HUDEP-2 (cell line): ENCODE measurements around the gene IL15RA.
A peak's percentile ranks its signal among the peaks of the same experiment; 100 is the strongest.
"Not testable (repeated sequence)": the region's sequence is repeated elsewhere in the genome, so short reads cannot be mapped to it uniquely, and the experiment has no call there.

Experiments used
- DNase-seq, 76 experiments: peaks; one replicate each; lab custom pipeline; 2025; ENCODE audit not compliant: unreplicated experiment in 76 of 76; lab: John Stamatoyannopoulos, UW

IL15RA gene

DNA sequence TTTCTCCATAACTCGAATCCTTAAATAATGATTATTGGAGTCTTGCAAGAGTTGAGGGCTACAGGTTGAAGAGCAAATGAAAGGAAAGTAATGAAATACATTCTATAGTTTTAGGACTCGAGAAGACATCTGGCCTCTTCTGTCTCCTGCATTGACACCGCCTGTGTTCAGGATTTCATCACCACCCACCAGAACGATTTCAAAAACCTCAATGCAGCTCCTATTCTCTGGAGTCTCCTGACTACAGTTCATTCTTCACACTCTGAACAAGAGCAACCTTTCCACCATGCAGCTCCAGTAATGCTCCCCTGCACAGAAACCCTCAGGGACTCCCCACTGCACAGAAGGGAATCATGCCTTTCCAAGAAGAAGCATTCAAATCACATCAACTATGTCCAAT lies 5.5 kb downstream of the IL15RA start:
- DNase-seq = no peak

DNA sequence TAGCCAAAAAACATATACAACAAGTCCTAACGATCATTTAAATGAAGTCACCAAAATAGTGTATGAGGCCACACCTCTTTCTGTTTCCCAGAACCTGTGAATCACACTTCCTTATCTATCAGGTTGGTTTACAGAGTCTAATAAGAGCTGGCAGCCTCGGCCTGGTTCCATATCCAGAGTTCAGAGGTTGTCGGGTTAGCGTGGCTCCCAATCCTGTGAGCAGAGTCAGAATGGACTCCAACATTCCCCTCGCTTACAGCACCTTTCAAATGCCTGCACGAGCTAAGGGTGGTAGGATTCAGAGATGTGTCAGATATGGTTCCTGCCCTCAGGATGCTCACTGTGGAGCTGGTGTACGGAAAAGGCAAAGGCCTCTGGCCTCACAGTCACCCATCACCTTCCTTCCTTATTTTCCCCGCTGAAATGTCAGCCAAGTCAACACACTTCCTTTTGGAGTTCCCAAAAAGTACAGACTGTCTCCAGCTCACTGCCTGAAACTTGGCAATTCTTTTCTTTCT lies 6.0 kb downstream of the IL15RA start:
- peak in 66 of 76 experiments; percentile 6 to 81 (median 48) for DNase-seq

DNA sequence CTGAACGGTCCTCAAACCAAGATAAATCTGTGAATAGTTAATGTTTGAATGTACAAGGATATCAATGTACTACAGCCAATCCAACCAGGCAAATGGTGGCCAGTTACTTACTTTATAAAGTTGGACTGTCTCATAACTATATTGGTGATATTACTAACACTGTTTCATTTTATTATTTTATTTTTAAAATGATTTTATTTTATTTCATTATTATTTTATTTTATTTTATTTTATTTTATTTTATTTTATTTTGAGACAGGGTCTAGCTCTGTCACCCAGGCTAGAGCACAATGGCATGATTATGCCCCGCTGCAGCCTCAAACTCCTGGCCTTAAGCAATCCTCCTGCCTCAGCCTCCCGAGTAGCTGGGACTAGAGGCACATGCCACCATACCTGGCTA lies 6.8 kb downstream of the IL15RA start:
- no peak for DNase-seq

DNA sequence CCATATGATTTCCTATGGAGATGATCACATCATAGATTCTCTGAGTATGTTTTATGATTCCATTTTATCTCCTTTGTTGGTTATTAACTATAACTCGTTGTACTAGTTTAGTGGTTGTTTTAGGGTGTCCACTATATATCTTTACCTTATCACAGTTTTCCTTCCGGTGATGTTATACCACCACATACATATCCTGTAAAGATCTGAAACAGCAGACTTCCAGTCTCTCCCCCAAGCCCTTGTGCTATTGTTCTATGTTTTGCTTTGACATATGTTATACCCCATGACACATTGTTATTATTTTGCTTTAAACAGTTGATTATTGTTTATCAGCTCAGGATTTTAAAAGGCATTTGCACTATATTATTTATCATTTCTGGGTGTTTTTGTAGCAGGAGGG lies 7.3 kb downstream of the IL15RA start:
- no peak for DNase-seq

DNA sequence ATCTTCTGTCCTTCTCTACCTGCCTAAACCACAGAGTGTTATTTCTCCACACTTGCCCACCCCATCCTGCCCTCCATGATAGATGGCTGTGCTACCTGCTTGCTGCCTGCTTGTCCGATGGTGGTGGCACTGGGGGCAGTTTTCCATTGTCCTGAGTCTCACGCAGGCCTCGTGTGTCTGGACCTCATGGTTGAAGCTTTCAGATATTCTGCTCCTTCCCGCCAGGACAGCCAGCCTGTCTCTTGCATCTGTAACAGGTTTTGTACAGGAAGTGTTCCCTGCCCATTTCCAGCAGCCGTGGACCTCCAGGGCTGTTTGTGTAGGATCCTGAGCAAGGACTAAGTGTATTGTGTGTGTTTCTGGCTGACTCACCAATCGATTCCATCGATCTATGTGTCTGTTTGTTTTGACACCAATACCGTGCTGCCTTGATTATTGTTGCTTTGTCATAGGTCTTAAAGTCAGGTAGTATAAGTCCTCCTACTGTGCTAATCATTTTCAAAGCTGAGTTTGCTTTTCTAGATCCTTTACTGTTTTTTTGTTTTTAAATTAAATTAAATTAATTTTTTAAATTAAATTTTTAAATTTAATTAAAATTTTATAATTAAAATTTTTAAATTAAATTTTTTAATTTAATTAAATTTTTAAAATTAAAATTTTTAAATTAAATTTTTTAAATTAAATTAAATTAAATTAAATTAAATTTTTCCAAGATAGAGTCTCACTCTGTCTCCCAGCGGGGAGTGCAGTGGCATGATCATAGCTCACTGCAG lies 8.5 kb downstream of the IL15RA start:
- DNase-seq = no peak

DNA sequence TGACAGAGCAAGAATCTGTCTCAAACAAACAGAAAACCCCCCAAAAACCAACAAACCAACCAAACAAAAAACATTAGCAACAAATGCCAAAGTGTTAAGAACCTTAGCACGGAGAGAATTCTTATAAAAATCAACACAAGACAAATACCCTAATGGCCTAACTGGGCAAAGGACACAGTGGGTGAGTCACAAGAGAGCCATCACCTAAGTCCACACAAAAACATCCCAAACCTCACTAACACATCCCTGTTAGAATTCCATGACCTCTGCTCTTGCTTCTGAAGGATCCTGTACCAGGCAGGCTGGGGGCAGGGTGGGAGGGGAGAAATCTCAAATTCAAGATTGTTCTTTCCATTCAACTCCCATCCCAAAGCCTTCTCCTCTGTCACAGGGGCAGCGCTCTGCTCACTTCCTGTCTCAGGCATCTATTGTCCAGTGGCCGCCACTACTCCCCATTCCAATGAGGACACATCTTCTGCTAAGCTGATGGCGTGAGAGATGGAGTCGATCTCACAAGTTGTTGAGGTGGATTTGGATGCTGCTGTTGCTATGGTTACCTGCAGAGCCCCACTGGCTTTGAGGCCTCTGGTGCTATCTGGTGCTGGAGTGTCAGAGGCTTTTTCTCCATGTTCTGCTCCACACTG lies 9.2 kb downstream of the IL15RA start:
- no peak for DNase-seq

DNA sequence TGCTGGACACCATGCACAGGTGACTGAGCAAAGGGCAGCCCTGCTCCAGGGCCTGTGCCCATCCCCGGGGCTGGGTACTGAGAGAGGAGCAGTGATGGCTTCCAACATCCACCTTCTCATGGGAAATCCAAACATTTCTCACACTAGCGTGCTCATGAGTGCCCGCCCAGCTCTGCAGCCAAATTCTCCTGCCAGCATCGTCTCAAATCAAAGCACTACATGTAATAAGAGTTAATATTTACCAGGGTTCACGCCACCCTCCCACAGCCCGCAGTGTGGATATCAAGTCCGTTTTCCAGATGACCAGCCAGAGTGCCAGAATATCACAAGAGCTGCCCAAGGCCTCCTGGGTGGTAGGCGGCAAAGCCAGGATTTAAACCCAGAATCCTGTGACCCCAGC lies 12.1 kb downstream of the IL15RA start:
- DNase-seq = no peak

DNA sequence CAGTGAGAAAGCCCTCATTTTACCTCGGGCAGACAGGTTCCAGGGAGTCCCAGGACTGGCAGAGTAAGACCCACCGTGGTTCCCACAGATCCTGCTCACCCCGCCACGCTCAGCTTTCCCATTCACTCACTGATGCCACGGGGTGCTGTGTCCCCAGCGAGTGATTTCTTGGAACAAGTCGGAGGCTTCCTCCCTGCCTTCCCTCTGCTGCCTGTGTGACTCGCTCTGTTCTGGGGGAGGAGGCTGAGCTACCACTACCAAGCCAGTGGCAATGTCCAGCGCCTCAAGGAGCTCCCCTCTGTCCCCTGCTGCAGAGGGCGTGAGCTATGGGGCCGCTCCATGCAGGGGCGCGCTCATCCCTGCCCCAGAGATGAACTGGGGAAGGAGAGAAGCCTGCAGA lies 12.6 kb downstream of the IL15RA start:
- DNase-seq = no peak

DNA sequence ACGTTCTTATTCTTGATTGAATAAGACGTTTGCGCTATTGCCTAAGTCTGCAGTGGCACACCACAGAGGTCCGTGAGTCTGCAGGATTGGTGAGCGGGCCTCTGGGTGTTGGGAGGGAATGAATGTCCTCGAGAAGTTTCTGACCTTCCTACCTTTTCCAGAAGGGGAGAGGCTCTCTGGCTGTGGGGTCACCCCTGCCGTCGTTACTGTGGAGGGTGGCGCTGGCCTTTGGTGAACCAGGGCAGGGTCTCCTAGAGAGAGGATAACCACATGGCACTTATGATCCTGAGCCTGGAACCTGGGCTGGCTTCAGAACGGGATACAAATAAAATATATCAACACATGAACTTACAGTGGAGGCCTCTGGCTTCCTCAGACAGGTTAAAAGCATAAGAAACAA lies 13.8 kb downstream of the IL15RA start:
- no peak for DNase-seq

DNA sequence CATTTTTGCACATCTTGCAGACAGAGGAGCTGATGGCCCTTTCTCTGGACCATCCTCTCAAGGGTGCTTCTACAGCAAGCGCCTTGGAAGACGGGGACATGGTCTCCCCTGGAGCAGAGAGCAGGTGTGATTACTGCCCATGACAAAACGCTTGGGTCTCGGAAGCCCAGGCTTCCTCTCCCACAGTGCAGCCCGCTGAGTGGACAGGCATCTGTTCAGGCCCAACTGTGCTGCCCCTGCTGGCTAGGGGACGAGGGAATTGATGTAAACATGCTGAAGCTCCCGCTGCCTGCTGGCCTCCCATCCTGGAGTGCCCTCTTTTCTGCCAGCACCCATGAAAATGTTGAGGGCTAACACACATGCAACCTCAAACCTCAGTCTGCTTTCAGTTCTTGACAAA lies 14.3 kb downstream of the IL15RA start:
- DNase-seq = no peak

DNA sequence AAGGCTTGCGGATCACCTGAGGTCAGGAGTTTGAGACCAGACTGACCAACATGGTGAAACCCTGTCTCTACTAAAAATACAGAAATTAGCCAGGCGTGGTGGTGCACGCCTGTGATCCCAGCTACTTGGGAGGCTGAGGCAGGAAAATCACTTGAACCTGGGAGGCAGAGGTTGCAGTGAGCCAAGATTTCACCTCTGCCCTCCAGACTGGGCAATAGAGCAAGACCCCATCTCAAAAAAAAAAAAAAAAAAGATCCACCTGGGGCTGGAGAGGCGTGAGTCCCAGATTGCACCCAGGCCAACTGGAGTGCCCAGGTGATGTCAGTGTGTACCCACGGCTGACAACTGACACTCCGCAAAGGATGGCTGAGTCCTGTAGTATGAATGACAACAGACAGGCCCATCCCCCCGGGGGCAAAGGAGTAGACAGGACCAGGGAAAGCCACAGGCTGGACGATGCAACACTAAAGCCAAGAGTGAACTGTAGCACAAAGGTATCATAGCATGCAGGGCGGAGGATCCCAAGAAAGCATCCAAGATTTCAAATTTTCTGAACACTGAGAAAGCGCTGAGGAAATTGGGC lies 14.9 kb downstream of the IL15RA start:
- not testable (repeated sequence) for DNase-seq

DNA sequence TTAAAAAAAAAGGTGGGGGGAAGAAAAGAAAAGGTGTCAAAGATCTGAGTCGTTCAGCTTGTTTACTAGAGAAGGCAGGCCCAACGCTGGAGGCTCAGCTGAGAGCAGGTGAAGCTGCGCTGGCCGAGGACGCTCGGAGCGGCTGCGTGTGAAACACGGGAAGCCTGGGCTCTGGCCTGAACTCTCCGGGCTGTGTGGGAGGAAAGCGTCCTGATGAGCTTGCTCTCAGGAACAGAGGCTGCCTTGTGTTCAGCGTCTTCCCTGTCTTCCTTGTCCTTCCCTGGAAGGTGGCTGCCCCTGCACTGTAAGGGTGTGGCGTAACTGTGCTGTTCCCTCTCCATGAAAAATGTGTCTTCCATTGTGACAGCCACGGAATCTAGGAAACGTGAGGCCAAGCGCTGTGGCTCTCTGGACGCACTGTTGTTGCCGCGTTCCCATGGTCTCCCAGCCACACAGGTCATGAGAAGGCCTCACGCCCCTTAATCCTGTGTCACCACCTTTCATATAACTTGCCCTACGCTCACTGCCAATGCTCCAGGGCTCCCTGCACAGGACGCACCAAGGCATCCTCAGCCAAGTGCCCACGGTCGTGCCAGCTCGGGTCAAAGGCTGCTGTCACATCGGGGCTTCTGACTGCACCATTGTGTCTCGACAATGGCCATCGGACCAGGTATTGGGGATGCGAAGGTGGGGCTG lies 15.8 kb downstream of the IL15RA start:
- no peak for DNase-seq

DNA sequence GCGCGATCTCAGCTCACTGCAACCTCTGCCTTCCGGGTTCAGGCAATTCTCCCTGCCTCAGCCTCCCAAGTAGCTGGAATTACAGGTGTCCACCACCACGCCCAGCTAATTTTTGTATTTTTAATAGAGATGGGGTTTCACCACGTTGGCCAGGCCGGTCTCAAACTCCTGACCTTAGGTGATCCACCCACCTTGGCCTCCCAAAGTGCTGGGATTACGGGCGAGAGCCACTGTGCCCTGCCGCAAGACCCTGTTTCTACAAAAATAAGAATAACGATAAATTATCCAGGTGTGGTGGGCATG lies 16.4 kb downstream of the IL15RA start:
- not testable (repeated sequence) for DNase-seq

DNA sequence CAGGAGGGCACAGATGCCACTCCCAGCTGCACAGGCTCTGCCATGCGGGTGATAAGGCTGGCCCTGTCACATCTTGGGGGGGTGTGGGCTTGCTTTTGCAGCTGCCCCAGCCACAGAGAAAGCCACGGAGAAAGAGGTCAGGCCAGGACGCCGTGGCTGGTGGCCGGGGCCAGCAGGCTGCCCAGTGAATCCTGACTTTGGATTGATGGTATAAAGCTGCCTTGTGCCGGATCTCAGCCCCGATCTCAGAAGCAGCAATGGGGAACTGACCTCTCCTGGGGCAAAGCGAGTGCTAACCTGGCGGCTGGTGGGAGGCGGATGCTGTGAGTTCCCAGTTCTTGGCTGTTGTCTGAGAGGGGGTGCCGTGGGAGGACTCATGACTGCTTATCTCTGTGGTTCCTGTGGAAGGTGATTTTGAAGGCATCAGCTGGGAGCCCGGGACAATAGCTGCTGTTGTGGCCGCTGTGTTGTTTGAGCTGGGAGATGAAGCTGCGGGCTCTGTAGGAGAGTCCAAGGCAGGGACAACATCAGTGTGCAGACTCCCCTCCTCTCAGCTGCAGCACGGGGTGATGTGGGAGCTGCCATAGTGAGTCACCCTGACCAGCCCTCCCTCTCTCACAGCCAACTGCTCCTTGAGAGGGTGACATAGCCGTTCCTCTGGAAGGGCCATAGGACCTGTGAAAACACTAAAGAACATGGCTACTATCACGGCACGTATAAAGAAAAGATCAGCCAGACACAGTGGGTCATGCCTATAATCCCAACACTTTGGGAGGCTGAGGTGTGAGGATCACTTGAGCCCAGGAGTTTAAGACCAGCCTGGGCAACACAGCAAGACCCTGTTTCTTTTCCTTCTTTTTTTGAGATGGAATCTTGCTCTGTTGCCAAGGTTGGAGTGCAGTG lies 17.0 kb downstream of the IL15RA start:
- peak in 71 of 76 experiments; percentile 15 to 86 (median 65) for DNase-seq

DNA sequence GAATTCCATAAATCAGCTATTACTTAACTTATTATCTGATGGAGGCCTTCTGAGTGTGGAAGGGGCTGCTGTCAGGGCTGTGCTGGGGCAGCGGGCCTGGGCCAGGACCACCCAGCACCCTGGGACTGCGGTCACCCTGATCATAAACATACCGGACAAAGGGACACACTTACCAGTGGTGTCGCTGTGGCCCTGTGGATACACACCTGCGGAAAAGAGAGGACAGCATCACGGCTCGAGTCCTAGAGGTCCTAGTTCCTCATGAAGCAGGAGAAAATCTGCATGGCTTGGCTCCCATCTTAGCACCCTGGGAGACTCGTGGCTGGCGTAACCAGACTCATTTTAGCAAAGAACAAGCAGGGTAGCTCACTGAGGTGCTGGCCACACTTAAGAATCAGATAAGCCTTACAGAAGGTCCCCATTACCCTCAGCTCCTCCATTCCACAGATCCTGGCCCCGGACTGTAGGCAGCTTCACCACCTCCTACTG lies 17.7 kb downstream of the IL15RA start:
- peak in 3 of 76 experiments; percentile 11 to 47 (median 26) for DNase-seq

DNA sequence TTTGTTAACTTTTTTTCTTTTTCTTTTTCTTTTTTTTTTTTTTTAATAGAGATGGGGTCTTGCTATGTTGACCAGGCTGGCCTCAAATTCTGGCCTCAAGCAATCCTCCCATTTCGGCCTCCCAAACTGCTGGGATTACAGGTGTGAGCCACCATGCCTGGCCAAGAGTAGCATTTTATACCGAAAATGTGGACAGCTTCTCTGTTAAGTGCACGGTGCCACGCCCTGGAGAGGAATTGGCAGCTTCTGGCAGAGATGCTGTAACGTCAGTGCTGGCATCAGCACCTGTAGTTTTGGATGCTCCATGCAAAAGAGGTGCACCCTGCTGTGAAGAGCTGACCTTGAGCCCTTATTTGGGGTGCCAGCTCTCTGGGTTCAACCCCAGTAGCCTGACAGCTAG lies 18.2 kb downstream of the IL15RA start:
- DNase-seq = no peak

DNA sequence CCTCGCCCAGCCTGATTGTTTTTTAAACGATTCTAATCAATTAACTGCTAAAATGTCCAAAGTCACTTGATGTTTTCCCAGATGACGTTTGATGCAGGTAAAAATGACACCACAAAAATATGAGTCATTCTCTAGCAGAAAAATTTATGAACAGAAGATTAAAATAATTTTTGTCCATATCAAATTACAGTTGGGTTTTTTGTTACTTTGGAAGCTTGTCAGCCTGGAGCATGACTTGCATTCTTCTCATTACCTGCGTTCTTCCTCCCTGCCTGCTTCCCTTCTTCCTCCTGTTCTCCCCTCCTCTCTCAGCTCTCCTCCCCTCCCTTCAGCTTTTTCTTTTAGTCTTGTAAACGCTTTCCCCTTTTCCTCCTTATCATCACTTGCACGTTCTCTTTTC lies 18.7 kb downstream of the IL15RA start:
- no peak for DNase-seq

DNA sequence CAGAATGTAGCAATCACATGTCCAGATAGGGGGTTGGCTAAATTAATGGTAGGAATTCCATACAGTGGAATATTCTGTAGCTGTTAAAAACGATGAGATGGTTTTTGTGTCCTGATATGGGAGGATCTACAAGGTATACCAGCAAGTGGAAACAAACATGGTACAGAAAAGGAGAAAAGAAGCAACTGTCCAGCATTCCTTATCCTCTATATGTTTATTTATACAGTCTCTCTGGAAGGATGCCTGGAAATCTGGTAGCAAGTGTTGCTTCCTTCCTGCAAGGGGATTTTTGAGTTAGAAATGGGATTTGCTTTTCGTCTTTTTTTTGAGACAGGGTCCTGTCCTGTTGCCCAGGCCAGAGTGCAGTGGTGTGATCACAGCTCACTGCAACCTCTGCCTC lies 19.3 kb downstream of the IL15RA start:
- no peak for DNase-seq

DNA sequence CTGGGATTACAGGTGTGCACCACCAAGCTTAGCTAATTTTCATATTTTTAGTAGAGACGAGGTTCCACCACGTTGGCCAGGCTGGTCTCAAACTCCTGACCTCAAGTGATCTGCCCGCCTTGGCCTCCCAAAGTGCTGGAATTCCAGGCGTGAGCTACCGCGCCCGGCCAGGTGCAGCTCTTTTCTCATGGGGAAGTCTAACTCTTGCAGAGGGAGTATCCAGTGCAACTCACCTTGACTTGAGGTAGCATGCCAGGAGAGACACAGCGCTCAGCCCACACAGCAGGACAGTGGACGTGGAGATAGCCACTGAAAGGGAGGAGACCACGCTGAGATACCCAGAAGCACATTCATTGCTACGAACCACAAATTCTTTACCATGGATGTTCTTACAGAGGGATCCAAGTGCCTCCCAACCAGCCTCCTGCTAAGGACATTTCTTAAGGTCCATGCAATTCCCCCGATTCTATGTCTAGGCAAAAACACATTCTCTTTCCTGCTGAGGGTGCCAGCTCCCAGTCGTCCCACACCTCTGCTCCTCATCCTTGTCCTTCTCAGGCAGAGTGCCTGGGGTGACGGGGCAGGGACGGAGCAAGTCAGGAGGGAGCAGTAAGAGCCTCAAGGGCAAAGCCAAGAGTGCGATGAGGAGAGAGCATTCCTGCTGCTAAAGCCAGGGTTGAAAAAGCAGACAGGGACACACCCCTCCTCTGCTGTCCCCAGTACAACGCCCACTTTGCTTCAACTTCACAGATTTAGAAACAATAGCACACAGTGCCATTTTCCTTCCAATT lies 21.0 kb downstream of the IL15RA start:
- no peak for DNase-seq
